RWPE2 (cell line): ENCODE results near the gene PEX14.

Experiments used
- ATAC-seq: fragments of 200-7000 bp; cut with Tn5 transposase; 3 replicates; pipeline ENCODE4 v1.9.1; 2021; ENCODE audit warnings: low read depth
- DNase-seq: peaks from one replicate; pipeline ENCODE4 v3.0.0-alpha.2; 2020; ENCODE audit warnings: low spot score
- H3K27ac ChIP-seq: fragments of 450-650 bp; 2 replicates; pipeline ENCODE4 v1.5.1; 2017; ENCODE audit warnings: mild to moderate bottlenecking; ENCODE audit not compliant: poor library complexity, severe bottlenecking
- H3K27me3 ChIP-seq: fragments of 250-450 bp; sonication (Bioruptor Pico); 2 replicates; pipeline ENCODE4 v1.5.1; 2021; ENCODE audit warnings: mild to moderate bottlenecking, moderate library complexity; ENCODE audit not compliant: insufficient read depth, poor library complexity, severe bottlenecking
- H3K36me3 ChIP-seq: fragments of 250-450 bp; sonication (Bioruptor Pico); 2 replicates; pipeline ENCODE4 v1.5.1; 2020; ENCODE audit warnings: low read depth, mild to moderate bottlenecking, moderate library complexity
- H3K4me1 ChIP-seq: fragments of 250-450 bp; sonication (Bioruptor Pico); 2 replicates; pipeline ENCODE4 v1.5.1; 2021; ENCODE audit warnings: mild to moderate bottlenecking, moderate library complexity; ENCODE audit not compliant: insufficient read depth, poor library complexity, severe bottlenecking
- H3K4me3 ChIP-seq: fragments of 250-450 bp; sonication (Bioruptor Pico); 2 replicates; pipeline ENCODE4 v1.5.1; 2021; ENCODE audit warnings: mild to moderate bottlenecking, moderate library complexity; ENCODE audit not compliant: severe bottlenecking
- H3K9me3 ChIP-seq: fragments of 250-450 bp; sonication (Bioruptor Pico); 2 replicates; pipeline ENCODE4 v1.5.1; 2021; ENCODE audit warnings: mild to moderate bottlenecking, moderate library complexity; ENCODE audit not compliant: severe bottlenecking
- TF ChIP-seq, protein P1 (sequence below): fragments of 450-650 bp; IDR thresholded peaks from one replicate; pipeline ENCODE4 v1.5.1; 2017; ENCODE audit warnings: mild to moderate bottlenecking, moderate library complexity; ENCODE audit not compliant: poor library complexity, severe bottlenecking

PEX14 gene

DNA sequence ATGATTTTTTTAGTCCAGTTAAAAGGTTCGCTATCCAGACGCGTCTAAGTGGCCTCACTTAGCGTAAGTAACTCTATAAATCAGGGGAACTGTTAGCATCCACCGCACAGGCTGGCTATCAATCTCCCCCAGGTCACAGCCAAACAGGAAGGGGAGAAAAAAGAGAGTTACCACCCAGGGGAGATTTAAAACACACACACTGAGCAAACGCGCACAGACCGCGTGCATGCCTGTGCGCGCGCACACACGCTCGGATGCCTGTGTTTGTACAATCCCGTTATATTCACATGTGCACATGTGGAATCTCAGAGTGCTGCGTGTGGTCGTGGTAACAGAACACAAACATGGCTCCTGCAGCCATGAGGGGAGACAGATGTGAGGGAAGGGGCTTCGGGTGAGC, 196.3 kb downstream of the PEX14 start:
- Histone ChIP-seq H3K4me3 (no peak overlapping the region), H3K27ac (no peak overlapping the region), H3K4me1 (no peaks in the 10 kb centered on the region), H3K36me3 (no peaks in the 10 kb centered on the region), H3K27me3 (no peaks in the 10 kb centered on the region), H3K9me3 (no peaks in the 10 kb centered on the region)
- TF ChIP-seq, protein P1, sequence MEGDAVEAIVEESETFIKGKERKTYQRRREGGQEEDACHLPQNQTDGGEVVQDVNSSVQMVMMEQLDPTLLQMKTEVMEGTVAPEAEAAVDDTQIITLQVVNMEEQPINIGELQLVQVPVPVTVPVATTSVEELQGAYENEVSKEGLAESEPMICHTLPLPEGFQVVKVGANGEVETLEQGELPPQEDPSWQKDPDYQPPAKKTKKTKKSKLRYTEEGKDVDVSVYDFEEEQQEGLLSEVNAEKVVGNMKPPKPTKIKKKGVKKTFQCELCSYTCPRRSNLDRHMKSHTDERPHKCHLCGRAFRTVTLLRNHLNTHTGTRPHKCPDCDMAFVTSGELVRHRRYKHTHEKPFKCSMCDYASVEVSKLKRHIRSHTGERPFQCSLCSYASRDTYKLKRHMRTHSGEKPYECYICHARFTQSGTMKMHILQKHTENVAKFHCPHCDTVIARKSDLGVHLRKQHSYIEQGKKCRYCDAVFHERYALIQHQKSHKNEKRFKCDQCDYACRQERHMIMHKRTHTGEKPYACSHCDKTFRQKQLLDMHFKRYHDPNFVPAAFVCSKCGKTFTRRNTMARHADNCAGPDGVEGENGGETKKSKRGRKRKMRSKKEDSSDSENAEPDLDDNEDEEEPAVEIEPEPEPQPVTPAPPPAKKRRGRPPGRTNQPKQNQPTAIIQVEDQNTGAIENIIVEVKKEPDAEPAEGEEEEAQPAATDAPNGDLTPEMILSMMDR: no peak
- DNase-seq: no peak
- ATAC-seq: no peak

DNA sequence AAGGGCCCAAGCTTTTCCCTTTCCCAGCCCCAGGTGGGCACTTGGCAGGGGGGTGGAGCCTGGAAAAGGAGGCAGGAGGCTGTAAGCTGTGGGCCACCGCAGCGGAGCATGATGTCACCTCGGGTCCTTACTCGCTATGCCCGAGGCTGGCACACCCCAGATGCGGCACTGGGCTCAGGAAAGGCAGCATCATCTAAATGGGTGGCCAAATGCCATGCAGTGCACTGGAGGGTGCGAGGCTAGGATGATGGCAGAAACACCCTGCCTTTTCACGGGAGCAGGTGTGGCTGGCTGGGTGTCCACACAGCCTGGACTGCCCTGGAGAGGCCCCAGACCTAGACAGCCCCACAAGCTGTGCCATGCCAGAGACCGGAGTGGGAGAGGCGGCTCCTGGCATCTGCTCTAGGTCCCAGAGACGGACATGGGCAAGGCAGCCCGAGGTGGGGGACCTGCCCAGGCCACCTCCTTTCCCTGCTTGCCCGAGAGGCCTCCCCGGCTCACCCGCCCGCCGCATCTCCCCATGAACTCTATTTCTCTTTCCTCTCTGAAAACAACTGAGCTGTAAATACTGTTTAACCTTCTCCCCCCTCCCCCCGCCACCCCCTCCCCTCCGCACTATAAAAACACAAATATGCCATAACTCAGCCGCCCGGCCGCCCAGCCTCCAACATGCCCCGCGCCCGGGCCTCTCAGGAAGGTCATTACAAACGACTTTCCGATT, 197.0 kb downstream of the PEX14 start:
- no peak overlapping the region for H3K27ac ChIP-seq
- no peaks in the 10 kb centered on the region for H3K36me3 ChIP-seq
- H3K9me3 ChIP-seq: no peaks in the 10 kb centered on the region
- TF ChIP-seq, protein P1: no peak
- H3K4me1 ChIP-seq: no peaks in the 10 kb centered on the region
- no peak; the same call in 2 of the 3 replicates for ATAC-seq
- no peak overlapping the region for H3K4me3 ChIP-seq
- no peaks in the 10 kb centered on the region for H3K27me3 ChIP-seq
- DNase-seq: no peak

GRCh38 chr1:10672343-10673050, 197.7 kb downstream of the PEX14 start:
- Histone ChIP-seq H3K27me3 (no peaks in the 10 kb centered on the region), H3K4me3 (no peak overlapping the region), H3K27ac (no peak overlapping the region), H3K4me1 (no peaks in the 10 kb centered on the region), H3K36me3 (no peaks in the 10 kb centered on the region), H3K9me3 (no peaks in the 10 kb centered on the region)
- no peak for DNase-seq
- TF ChIP-seq, protein P1: no peak
- no peak for ATAC-seq

- no peak for DNase-seq
- H3K36me3 ChIP-seq: no peaks in the 10 kb centered on the region
- ATAC-seq: no peak
- H3K27ac ChIP-seq: no peak overlapping the region
- TF ChIP-seq, protein P1: no peak
- H3K4me1 ChIP-seq: no peaks in the 10 kb centered on the region
- H3K27me3 ChIP-seq: no peaks in the 10 kb centered on the region
- no peaks in the 10 kb centered on the region for H3K9me3 ChIP-seq
- H3K4me3 ChIP-seq: no peak overlapping the region
Observed at GRCh38 chr1:10673109-10673711, 198.5 kb downstream of the PEX14 start.
